Superior temporal gyrus (tissue), 1 donor: ENCODE results near the gene KCTD16.

Experiments used
- DNase-seq: peaks from one replicate; pipeline ENCODE4 v3.0.0-alpha.2; 2016; ENCODE audit errors: extremely low spot score

Gene KCTD16

GRCh38 chr5:144207875-144208444, 37.3 kb downstream of the KCTD16 start:
- no peak for DNase-seq

- no peak for DNase-seq
These were observed 38.7 kb downstream of the KCTD16 start for GRCh38 chr5:144209361-144209760.

- no peak for DNase-seq
These were observed 40.0 kb downstream of the KCTD16 start for GRCh38 chr5:144210655-144211054.

DNA sequence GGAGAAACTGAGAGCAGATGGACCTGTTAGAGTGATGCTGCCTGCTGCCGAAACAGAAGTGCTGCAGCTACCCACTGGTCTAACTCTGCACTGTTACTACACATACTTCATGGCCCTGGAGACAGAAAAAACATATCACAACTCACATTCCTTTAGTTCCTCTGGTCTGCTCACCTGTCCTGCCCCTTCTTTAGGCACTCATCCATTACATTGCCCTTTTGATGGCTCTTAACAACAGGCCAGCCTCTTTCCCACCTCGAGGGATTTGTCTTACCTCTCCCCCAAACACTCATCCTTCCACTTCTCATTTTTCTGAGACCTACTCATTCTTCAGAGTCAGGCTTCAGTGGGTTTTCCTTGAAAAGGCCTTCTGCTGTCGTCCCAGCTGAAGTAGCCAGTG, 49.2 kb downstream of the KCTD16 start:
- DNase-seq: no peak

DNA sequence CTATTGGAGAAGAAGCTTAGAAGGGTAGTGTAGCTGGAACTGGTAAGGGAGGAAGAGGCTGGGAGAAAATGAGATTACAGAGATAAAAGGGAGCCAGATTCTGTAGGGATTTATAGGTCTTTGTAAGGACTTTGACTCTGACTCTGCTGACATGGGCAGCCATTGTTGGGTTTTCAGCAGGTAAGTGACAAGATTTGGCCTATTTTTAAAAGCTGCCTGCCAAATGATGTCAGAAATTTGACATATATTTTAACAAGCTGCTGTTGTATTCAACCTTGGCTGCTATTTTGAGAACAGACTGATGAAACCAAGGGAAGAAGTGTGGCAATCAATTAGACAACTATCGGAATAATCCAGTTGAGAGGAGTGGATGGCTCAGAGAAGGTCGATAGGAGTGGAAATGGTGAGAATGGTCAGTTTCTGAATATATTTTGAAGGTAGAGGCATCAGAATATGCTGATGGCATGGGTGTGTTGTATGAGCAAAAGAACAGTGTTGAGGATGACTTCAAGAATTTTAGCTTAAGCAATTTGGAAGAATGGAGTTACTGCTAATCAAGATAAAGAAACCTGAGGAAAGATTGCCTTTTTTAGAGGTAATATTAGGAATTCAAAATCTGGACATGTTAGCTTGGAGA, 56.8 kb downstream of the KCTD16 start:
- DNase-seq: no peak

DNA sequence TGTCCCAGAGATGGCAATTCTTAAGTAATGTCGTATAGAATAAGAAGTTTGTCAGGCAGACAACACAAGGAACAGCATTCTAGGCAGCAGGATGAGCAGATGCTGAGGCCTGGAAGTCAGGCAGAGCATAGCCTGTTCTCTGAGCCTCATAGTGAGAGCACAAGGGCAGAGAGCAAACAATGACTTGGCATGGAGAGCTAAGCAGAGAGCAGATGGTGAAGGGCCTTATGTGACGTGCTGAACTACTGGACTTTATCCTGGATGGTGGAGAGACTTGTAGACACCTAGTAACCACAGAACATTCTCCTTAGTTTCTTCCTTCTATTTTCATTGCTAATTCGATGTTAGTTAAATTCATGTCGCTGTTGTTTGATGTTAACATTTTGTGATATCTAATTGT, 60.1 kb downstream of the KCTD16 start:
- DNase-seq: no peak

DNA sequence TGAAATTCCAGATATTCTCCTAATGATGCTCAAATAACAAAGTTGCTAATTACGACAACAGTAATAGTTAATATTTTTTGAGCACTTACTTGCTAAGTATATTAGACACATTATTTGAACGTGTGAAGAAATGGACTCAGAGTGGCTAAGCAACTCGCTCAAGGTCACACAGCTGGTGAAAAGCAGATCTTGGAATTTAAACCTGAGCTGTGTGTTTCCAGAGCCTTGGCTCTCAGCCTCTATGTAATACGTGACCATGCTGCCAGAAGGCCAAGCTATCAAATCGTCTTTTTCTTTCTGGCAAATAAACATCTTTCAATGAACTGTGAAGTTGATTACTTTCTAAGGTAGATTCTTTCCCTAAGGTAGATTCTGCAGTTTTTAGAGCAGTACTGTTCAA, 61.6 kb downstream of the KCTD16 start:
- no peak for DNase-seq

DNA sequence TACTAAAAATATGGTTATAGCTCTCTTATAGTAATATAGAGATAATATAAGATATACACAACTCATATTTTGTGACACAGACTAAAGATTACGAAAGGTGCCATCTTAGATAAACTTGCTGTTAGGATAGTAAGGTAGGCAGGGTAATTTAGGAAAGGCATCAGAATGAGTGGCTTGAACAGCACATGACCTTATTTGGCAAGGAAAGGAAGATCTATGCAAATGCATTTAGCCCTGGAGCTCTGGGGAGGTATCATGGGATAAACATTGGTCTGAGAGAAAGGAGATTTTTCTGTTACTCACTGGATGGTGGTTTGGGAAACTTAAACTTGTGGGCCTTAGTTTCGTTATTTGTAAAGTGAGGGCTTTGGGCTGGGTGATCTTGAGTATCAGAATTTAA, 65.8 kb downstream of the KCTD16 start:
- DNase-seq: no peak

GRCh38 chr5:144237851-144238250, 67.2 kb downstream of the KCTD16 start:
- DNase-seq: peak; percentile 56

- no peak for DNase-seq
These were observed 76.5 kb downstream of the KCTD16 start for GRCh38 chr5:144247131-144247530.

DNA sequence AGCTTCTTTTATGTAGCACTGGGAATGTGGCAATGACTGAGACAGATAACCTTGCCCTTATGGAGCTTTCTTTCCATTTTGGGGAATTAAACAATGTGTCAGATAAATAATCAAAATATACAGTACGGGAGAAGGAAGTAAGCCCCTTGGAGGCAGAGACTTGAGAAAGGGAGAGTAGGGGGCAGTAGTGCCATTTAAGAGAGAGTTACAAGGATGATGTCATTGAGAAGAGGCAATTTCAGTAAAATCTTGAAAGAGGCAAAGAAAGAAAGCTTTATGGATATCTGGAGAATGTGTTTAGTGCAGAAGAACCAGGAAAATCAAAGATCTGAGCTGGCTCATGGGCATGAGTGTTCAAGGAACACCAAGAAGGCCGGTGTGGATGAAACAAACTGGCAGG, 77.3 kb downstream of the KCTD16 start:
- DNase-seq: no peak

DNA sequence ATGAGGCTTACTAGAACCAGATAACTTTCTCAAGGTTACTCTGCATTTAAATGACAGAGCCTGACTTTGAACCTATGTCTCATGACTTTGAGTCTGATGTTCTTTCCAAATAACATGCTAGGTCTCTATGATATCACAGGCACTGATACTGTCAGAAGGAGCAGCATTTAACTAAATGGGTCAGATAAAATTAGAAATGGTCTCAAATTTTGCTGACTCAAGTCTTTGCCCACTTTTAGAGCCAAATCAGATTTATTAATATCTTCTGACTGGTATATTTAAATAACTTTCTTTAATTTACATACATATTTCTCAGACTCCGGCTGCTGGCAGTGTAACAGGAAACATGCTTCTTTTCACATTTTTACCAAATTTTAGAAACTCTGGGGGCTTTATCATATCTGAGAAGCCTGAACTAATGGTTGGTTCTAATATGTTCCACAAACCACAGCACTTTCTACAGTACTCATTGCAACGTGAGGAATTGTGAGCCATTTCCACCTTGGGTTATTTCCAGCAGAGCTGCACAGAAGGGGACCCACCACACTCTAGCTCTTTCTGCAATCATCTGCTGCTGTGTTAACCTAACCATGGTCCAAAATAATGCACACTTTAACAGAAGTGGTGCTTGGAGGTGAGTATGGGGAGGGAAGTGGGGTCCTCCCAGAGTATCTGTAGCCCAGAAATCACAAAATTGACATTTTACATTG, 79.2 kb downstream of the KCTD16 start:
- DNase-seq: no peak

GRCh38 chr5:144254552-144254951, 83.9 kb downstream of the KCTD16 start:
- no peak for DNase-seq

GRCh38 chr5:144260121-144260520, 89.4 kb downstream of the KCTD16 start:
- DNase-seq: no peak

GRCh38 chr5:144265643-144266247, 95.1 kb downstream of the KCTD16 start:
- DNase-seq: no peak

GRCh38 chr5:144267961-144268513, 97.4 kb downstream of the KCTD16 start:
- DNase-seq: no peak

DNA sequence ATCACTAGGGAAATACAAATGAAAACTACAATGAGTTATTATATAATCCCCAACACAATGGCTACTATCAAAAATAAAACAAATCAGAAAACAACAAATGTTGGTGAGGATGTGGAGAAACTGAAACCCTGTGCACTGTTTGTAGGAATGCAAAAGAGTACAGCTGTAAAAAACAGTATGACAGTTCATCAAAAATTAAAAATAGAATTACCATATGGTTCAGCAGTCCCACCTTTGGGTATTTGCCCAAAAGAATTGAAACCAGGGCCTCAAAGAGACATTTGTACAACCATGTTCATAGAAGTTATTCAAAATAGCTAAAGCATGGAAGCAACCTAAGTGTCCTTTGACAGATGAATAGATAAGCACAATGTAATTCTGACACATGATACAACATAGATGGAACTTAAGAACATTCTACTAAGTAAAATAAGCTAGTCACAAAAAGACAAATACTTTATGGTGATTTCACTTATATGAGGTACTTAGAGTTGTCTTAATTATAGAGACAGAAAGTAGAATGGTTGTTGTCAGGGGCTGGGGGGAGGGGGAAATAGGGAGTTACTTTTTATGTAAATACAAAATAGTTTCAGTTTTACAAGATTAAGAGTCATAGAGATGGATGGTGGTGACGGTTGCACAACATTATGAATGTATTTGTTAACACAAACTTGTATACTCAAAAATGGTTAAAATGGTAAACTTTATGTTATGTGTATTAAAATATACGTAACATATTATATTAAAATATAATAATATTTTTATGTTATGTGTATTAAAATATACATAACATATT, 102.8 kb downstream of the KCTD16 start:
- no peak for DNase-seq

DNA sequence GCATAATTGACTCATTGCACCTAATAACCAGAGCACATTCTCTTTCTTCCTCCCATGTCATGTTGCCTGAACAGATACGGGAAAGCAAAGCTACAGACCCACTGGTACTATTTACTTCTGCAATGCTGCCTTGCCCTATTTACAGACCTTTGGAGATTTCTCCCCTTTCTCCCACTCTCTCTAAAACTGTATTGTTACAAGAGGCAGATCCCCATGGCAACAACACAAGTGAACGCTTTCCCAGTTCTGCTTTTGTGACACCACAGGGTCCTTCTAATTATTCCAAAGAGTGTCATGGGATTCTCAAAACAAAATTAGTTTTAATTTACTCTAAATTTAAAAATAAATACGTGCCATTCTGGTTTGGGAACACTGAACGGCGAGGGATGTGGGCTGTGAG, 104.7 kb downstream of the KCTD16 start:
- DNase-seq: no peak

DNA sequence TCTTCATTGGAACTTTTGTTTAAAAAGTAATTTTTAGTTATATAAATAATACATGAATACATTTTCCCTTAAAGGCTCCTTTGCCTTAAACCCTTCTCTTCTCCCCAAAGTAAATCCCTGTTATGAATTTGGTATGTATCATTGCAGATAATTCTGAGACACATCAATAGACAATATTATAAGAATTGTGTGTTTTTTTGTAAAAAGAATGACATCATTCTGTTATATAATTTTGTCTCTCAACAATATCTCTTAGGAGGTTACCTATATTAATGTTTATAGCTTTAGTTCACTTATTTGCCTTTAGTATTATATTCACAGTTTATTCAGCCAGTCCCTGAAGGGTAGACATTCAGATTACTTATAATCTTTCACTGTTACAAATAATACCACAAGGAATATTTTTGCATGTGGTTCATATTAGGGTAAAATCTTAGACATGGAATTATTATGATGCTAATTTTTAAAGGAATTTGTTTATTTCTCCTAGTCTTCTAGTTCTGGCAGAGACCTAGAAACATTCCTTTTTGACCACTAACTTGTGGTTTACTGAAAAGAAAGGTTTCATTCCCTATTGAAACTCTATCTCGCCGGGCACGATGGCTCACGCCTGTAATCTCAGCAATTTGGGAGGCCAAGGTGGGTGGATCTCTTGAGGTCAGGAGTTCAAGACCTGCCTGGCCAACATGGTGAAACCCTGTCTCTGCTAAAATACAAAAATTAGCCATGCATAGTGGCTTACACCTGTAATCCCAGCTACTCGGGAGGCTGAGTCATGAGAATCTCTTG, 105.6 kb downstream of the KCTD16 start:
- DNase-seq: no peak

DNA sequence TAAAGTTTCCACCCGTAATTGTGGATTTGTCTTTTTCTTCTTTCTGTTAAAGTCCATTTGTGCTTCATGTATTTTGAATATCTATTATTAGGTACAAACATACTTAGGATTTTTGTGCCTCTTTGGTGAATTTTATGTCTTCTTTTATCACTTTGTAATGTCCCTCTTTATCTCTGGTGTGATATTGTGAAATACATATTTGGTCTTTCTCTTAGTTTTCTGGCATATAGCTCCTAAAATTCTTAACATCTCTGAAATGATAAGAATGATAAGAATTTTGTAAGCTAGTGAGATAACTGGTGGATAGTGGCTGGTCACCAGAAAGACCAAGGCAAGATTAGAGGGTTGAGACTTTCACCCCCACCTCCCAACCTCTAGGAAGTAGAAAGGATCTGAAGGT, 111.1 kb downstream of the KCTD16 start:
- no peak for DNase-seq

- DNase-seq: no peak
These were observed 113.4 kb downstream of the KCTD16 start for GRCh38 chr5:144284036-144284435.
